Measurements from ENCODE around the gene NT5C1B. TPM values are rescaled to one million over a fixed set of nuclear protein-coding genes. Genes with fewer than 3 reads are reported as not detected.

Gene NT5C1B
- total RNA-seq, 1 donor from 2014 or later = not detected

GRCh38 chr2:18522484-18523146, 66.8 kb downstream of the NT5C1B start:
- Mint-ChIP-seq H3K4me1 (ENCODE audit: low read depth) (peaks cover 19% of the 10 kb centered on the region), H3K27ac (ENCODE audit: unreplicated experiment) (no peak overlapping the region), H3K9me3 (ENCODE audit: low read depth) (no peaks in the 10 kb centered on the region), H3K27me3 (ENCODE audit: low read depth) (no peaks in the 10 kb centered on the region), H3K36me3 (ENCODE audit: low read depth) (no peaks in the 10 kb centered on the region), H3K4me3 (ENCODE audit: unreplicated experiment) (no peak overlapping the region)
- no peak for DNase-seq (ENCODE audit: low spot score)
- TF ChIP-seq CTCF (IDR thresholded peaks at IDR 0.05) = no peak

- H3K27ac Mint-ChIP-seq (ENCODE audit: unreplicated experiment) = peak overlapping the region; percentile 61
- H3K4me3 Mint-ChIP-seq (ENCODE audit: unreplicated experiment) = no peak overlapping the region
- H3K4me1 Mint-ChIP-seq (ENCODE audit: low read depth) = peaks cover 31% of the 10 kb centered on the region
- H3K9me3 Mint-ChIP-seq (ENCODE audit: low read depth) = no peaks in the 10 kb centered on the region
- no peaks in the 10 kb centered on the region for H3K36me3 Mint-ChIP-seq (ENCODE audit: low read depth)
- H3K27me3 Mint-ChIP-seq (ENCODE audit: low read depth) = no peaks in the 10 kb centered on the region
- DNase-seq (ENCODE audit: low spot score) = no peak
- TF ChIP-seq CTCF (IDR thresholded peaks at IDR 0.05) = peak; percentile 99
These were observed 68.6 kb downstream of the NT5C1B start for GRCh38 chr2:18520451-18521425.

- Mint-ChIP-seq H3K27me3 (ENCODE audit: low read depth) (no peaks in the 10 kb centered on the region), H3K27ac (ENCODE audit: unreplicated experiment) (no peak overlapping the region), H3K4me1 (ENCODE audit: low read depth) (peaks cover 39% of the 10 kb centered on the region), H3K4me3 (ENCODE audit: unreplicated experiment) (no peak overlapping the region), H3K9me3 (ENCODE audit: low read depth) (no peaks in the 10 kb centered on the region), H3K36me3 (ENCODE audit: low read depth) (no peaks in the 10 kb centered on the region)
- TF ChIP-seq CTCF (IDR thresholded peaks at IDR 0.05) = no peak
- DNase-seq (ENCODE audit: low spot score) = no peak
These were observed 69.4 kb downstream of the NT5C1B start for GRCh38 chr2:18519914-18520450.

- Mint-ChIP-seq H3K36me3 (ENCODE audit: low read depth) (no peaks in the 10 kb centered on the region), H3K27me3 (ENCODE audit: low read depth) (no peaks in the 10 kb centered on the region), H3K4me3 (ENCODE audit: unreplicated experiment) (no peak overlapping the region), H3K9me3 (ENCODE audit: low read depth) (no peaks in the 10 kb centered on the region), H3K4me1 (ENCODE audit: low read depth) (peaks cover 49% of the 10 kb centered on the region), H3K27ac (ENCODE audit: unreplicated experiment) (peak overlapping the region; percentile 85)
- no peak for TF ChIP-seq CTCF (IDR thresholded peaks at IDR 0.05)
- no peak for DNase-seq (ENCODE audit: low spot score)
These were observed 71.0 kb downstream of the NT5C1B start for GRCh38 chr2:18518116-18519111.

Measured in chondrocyte (in vitro differentiated cells).